GM20000 (cell line): Measurements from ENCODE around the gene PARVB.

Source experiments
- DNase-seq: peaks from one replicate; pipeline ENCODE4 v3.0.0; 2012; ENCODE audit warnings: low spot score
- TF ChIP-seq, protein P1 (sequence below): IDR thresholded peaks from 2 replicates; pipeline ENCODE4 v1.5.1; 2012; ENCODE audit warnings: mild to moderate bottlenecking, control low read depth; ENCODE audit errors: extremely low read depth, missing control alignments

The PARVB gene

DNA sequence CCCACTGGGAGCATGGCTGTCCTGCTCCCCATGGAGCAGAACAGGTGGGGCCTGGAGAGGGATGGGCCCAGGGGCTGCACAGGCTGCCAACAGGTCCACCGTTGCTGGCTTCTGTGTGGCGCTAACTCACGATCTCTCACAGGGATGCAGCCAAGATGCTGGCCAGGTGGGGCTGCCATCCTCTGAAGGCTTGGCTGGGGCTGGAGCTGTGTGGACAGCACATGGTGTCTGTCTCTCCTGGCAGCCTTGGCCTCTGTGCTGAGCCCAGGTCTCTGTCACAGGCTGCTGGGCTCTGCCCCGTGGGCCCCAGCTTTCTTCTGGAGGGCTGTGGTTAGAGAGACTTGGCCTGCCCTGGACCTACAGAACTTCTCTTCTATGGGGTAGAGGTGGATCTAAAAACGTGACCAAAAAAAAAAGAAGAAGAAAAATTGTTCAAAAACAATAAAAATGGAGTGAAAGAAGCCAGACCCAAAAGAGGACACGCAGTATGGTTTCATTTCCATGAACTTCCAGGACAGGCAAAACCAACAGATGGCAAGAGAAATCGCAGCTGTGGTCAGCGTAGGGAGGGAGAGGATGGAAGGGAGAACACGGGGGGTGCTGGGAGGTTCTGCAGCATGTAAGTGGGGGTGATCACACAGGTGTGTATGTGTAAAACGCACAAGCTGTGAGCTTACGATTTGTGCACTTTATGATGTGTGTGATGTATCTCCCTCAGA lies 168.9 kb downstream of the PARVB start:
- DNase-seq = no peak
- TF ChIP-seq, protein P1, sequence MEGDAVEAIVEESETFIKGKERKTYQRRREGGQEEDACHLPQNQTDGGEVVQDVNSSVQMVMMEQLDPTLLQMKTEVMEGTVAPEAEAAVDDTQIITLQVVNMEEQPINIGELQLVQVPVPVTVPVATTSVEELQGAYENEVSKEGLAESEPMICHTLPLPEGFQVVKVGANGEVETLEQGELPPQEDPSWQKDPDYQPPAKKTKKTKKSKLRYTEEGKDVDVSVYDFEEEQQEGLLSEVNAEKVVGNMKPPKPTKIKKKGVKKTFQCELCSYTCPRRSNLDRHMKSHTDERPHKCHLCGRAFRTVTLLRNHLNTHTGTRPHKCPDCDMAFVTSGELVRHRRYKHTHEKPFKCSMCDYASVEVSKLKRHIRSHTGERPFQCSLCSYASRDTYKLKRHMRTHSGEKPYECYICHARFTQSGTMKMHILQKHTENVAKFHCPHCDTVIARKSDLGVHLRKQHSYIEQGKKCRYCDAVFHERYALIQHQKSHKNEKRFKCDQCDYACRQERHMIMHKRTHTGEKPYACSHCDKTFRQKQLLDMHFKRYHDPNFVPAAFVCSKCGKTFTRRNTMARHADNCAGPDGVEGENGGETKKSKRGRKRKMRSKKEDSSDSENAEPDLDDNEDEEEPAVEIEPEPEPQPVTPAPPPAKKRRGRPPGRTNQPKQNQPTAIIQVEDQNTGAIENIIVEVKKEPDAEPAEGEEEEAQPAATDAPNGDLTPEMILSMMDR = no peak

DNA sequence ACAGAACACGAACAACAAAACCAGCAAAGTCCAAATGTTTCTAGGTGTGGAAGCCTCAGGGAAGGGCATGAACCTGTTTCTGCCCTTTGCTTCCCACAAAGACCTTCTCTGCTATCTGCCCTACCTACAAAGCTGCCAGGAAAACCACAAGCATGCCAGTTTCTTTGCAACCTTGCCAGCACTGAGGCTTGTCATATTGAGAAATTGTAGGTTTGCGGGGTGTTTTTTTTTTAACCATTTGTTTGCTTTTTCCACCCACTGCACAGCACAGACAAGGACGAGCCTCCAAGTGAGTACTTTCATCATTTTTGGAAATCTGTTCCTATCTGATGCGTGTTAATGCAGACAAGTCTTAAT lies 169.4 kb downstream of the PARVB start:
- DNase-seq = no peak
- TF ChIP-seq, protein P1 = no peak

DNA sequence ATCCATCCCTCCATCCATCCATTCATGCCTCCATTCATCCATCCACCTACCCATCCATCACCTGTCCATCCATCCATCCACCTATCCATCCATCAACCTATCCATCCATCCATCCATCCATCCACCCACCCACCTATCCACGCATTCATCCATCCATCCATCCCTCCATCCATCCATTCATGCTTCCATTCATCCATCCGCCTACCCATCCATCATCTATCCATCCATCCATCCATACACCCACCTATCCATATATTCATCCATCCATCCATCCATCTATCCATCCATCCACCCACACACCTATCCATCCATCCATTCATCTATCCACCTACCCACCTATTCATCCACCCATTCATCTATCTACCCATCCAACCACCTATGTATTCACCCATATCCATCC lies 170.5 kb downstream of the PARVB start:
- TF ChIP-seq, protein P1 = no peak

DNA sequence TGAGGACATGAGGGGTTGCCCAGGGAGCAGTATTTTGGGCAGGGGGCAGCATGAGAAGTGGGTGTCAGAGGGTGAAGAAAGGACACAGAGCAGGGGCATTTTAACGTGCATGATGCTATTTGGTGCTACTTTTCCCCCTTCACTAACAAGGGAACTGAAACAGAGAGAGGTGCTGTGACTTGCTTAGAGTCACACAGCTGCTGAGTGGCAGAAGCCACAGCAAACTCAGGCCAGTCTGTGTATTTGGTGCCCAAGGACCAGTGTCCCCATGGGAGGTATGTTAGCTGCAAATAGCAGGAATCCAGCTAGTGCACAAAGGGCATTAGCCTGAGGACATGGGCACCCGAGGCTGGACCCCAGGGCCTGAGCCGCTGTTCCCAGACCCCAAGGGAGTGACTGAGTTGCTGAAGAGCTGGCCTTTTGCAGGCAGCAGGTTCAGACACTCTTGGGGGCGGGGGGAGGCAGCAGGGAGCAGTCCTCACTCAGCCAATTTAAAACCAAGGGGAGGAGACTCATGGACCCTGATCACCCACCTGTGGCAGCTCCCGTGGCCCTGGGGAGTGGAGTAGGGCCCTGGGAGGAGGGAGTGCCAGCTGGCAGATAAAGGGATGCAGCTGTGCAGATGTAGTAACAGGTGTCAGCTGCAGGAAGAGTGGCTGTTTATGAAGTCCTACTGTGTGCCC lies 171.2 kb downstream of the PARVB start:
- TF ChIP-seq, protein P1 = no peak
- DNase-seq = no peak

More for the DNA sequence above, 170.5 kb downstream of the PARVB start:
- no peak for DNase-seq

DNA sequence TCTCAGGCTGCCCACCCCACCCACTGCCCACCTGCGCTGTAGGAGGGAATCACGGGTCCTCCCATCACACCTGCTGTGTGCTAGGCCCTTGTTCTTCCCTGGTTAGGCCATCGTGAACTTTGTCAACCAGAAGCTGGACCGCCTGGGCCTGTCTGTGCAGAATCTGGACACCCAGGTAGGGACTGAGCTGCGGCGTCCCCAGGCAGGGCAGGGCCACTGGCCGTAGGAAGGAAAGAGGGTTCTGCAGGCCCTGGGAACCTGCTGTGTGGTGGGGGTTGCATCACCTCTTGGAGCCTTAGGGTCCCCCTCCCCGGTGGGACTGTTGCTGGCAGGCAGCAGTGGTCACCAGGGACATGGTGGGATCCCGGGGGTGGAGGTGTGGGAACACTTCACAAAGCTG lies 172.1 kb downstream of the PARVB start:
- no peak for DNase-seq
- TF ChIP-seq, protein P1 = no peak

DNA sequence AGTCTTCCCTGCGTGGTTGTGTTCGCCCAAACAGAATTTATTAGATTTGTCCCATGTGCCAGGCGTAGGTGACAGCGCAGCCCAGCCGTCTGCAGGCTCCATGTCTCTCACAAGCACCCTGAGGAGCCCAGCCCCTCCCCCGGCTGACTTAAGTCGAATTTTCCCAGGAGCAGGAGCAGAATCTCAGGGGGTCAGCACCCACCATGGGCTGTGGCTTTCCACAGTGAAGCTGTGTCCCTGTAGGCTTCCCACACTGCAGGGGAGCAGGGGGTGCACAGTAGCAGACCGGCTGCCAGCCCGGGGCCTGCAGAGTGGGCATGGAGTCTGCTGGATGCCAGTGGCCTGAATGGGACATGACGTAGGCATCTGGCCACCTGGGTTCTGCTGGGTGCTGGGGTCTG lies 172.6 kb downstream of the PARVB start:
- TF ChIP-seq, protein P1 = no peak
- DNase-seq = no peak

DNA sequence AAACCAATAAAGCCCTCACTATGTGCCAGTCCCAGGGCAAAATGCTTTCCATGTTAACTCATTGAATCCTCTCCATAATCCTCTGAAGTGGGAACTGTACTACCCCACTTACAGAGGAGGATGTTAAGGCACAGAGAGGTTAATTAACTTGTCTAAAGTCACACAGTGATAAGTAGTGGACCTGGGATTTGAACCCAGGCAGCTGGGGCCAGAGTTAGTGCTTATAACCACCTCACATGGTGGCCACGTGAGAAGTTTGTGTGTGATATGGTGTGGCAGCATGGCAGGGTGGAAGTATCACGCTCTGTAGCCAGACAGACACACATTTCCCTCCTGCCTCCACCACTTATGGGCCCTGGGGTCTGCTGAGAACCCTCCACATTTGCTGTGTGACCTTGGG lies 173.2 kb downstream of the PARVB start:
- TF ChIP-seq, protein P1 = no peak

More for the DNA sequence above, 173.2 kb downstream of the PARVB start:
- DNase-seq = no peak
